Esophagus squamous epithelium (tissue), 4 donors: ENCODE data around the gene MYH15.

Source experiments
- CTCF ChIP-seq, 6 experiments: fragments of 450-650 bp in 4 of 6; fragments of 200-600 bp in 2 of 6; sonication (generic) in 2 of 6; IDR thresholded peaks; one replicate each; pipeline ENCODE4 v1.5.1; 2016 to 2019; ENCODE audit warnings: antibody characterized with exemption in 6 of 6, mild to moderate bottlenecking in 4 of 6, moderate library complexity in 4 of 6
- POLR2A ChIP-seq, 4 donors: fragments of 450-650 bp; IDR thresholded peaks; one replicate each; pipeline ENCODE4 v1.6.1; 2017; ENCODE audit warnings: antibody characterized with exemption in 4 of 4, mild to moderate bottlenecking in 4 of 4, moderate library complexity in 3 of 4

GRCh38 chr3:108509263-108509662 is 1.1 kb downstream of the MYH15 start:
- TF ChIP-seq CTCF (IDR thresholded peaks at IDR 0.05), result no peak
- no peak for TF ChIP-seq POLR2A (IDR thresholded peaks at IDR 0.05)
